GM21576 (cell line): ENCODE data around the gene BIK.
A peak's percentile ranks its signal among the peaks of the same experiment; 100 is the strongest.

Source experiments
- ATAC-seq: cut with Tn5 transposase; IDR thresholded peaks from one replicate; pipeline ENCODE4 v1.9.1; 2021; ENCODE audit warnings: mild to moderate bottlenecking, moderate library complexity; ENCODE audit not compliant: unreplicated experiment

BIK gene

GRCh38 chr22:43110444-43110926, at the start of gene BIK:
Gene BIK (plus strand): TSS chr22:43110750. CDS start chr22:43124023, 13,273 bp downstream.
- no peak for ATAC-seq

- ATAC-seq = no peak
Measured at GRCh38 chr22:43066134-43066533, 44.4 kb upstream of the BIK start.

GRCh38 chr22:43066844-43067385, 43.6 kb upstream of the BIK start:
- no peak for ATAC-seq

GRCh38 chr22:43077121-43077877, 33.3 kb upstream of the BIK start:
- no peak for ATAC-seq

GRCh38 chr22:43078522-43078921, 32.0 kb upstream of the BIK start:
- no peak for ATAC-seq

- ATAC-seq = no peak
Measured at GRCh38 chr22:43079742-43080141, 30.8 kb upstream of the BIK start.

- no peak for ATAC-seq
Measured at GRCh38 chr22:43080616-43081015, 29.9 kb upstream of the BIK start.

GRCh38 chr22:43081968-43082367, 28.6 kb upstream of the BIK start:
- no peak for ATAC-seq

GRCh38 chr22:43085658-43086606, 24.6 kb upstream of the BIK start:
- ATAC-seq = no peak

GRCh38 chr22:43088627-43088983, 21.9 kb upstream of the BIK start:
- no peak for ATAC-seq

- peak; percentile 74 for ATAC-seq
Measured at GRCh38 chr22:43088984-43089717, 21.4 kb upstream of the BIK start, which contains the start of gene TTLL1. Gene TTLL1 (minus strand): TSS chr22:43089391. CDS start chr22:43075586, 13,805 bp downstream.

GRCh38 chr22:43090130-43090789, 20.3 kb upstream of the BIK start:
- no peak for ATAC-seq

GRCh38 chr22:43092085-43092484, 18.5 kb upstream of the BIK start:
- ATAC-seq = no peak

GRCh38 chr22:43094085-43094484, 16.5 kb upstream of the BIK start:
- ATAC-seq = no peak

- no peak for ATAC-seq
Measured at GRCh38 chr22:43094551-43094950, 16.0 kb upstream of the BIK start.

GRCh38 chr22:43096420-43096819, 14.1 kb upstream of the BIK start:
- no peak for ATAC-seq

GRCh38 chr22:43098356-43098755, 12.2 kb upstream of the BIK start:
- ATAC-seq = no peak

- no peak for ATAC-seq
Measured at GRCh38 chr22:43099095-43099494, 11.5 kb upstream of the BIK start.

- no peak for ATAC-seq
Measured at GRCh38 chr22:43100225-43100624, 10.3 kb upstream of the BIK start.

GRCh38 chr22:43101306-43101705, 9.2 kb upstream of the BIK start:
- no peak for ATAC-seq
